22Rv1 (cell line): ENCODE results near the gene PCED1A.

Experiments used
- CTCF ChIP-seq: fragments of 450-650 bp; IDR thresholded peaks from 2 replicates; pipeline ENCODE4 v1.5.1; 2017; ENCODE audit warnings: mild to moderate bottlenecking
- ZFX ChIP-seq: fragments of 450-650 bp; IDR thresholded peaks from 2 replicates; pipeline ENCODE4 v1.6.1; 2017; ENCODE audit warnings: antibody characterized with exemption, borderline replicate concordance

- TF ChIP-seq CTCF (no peak), ZFX (no peak)
Observed at GRCh38 chr20:2873747-2874041, 33.2 kb upstream of the PCED1A start.
